ENCODE data around the gene ITGA11.
A peak's percentile ranks its signal among the peaks of the same experiment; 100 is the strongest.

ITGA11 gene

GRCh38 chr15:68303560-68304436 is 128.2 kb downstream of the ITGA11 start:
- peak; percentile 49 for DNase-seq

DNA sequence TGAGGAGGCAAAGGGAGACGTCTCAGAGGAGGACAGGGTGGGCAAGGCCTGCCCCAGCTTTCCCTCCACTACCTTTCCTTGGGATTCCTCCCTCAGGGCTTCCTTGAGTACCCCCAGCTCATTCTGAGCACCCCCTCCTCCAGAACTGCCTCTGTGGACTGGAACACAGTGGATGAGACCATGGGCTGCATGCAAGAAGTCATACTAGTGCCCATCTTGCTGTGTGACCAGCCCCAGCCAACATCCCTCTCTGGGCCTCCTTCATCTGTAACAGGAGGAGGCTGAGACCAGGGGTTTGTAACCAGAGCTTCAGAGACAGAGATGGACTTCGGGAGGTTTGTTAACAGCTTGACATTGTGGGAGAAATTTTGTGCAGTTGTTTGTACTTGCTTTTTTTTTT is 128.8 kb downstream of the ITGA11 start:
- DNase-seq = no peak

- no peak for DNase-seq
Observed at GRCh38 chr15:68302729-68303128, 129.2 kb downstream of the ITGA11 start.

GRCh38 chr15:68301301-68301700 is 130.7 kb downstream of the ITGA11 start:
- no peak for DNase-seq

DNA sequence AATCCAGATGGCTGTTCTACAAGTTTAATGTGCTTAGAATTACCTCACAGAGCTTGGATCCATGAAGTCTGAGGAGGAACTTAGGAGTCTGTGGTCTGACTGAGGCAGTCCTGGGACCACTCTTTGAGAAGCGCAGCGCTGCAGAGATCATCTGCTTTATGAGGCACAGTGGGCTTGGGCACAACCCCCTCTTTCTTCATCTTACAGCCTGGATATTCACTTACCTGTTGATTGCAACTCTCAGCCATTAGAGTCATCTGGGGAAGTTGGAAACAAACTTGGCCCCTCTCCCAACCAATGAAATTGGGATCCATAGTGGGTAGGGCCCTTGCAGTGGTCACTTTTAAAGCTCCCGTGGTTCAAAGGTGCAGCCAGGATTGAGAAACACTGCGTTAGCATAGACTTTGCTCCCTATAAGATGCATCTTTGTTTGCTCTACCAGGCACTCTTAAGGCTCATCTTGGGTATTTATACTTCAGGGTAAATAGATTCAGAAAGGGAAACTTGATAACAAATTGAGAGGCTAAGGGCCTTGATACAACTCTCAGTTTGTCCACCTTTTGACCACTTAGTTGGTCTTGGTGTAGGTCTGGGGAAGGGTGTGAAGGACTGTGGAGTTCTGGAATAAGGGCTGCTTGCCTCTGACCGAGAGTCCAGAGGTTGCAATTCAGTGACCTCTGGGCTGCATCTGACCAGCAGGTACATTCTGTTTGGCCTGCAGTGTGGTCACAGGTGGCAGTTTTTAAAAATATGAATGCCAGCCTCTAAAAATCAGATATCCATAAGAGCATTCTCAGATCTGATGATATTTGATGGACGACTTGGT is 131.6 kb downstream of the ITGA11 start:
- DNase-seq = no peak

- no peak for DNase-seq
Observed at GRCh38 chr15:68299436-68299835, 132.5 kb downstream of the ITGA11 start.

DNA sequence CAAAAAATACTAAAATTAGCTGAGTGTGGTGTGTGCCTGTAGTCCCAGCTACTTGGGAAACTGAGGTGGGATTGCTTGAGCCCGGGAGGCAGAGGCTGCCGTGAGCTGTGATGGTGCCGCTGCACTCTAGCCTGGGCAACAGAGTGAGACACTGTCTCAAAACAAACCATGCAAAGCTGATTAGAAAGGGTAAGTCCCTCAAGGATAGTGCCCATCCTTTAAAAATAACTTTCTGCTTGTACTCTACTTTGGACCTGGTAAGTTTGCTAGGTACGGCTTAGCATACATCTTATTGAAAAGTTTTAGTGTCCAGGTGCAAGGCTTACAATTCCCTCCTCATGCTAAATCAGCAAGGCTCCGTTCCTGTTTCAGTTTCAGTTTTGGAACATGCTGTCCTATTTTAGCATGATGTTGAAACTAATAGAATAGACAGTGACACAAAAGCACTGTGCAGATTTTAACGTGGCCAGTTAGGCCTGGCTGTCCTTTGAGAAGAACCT is 133.0 kb downstream of the ITGA11 start:
- DNase-seq = no peak

DNA sequence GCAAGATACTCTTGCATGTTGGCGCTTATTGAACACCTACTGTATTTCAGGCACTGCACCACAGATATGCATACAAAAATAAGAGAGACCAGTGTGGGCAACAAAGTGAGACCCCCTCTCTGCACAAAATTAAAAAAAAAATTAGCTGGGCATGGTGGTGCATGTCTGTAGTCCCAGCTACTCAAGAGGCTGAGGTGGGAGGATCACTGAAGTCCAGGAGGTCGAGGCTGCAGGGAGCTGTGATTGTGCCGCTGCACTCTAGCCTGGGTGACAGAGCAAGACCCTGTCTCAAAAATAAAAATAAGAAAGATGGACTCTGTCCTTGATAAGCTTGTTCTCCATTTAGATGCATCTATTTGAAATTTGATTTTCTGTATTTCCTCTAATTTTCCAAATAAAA is 133.6 kb downstream of the ITGA11 start:
- DNase-seq = no peak

DNA sequence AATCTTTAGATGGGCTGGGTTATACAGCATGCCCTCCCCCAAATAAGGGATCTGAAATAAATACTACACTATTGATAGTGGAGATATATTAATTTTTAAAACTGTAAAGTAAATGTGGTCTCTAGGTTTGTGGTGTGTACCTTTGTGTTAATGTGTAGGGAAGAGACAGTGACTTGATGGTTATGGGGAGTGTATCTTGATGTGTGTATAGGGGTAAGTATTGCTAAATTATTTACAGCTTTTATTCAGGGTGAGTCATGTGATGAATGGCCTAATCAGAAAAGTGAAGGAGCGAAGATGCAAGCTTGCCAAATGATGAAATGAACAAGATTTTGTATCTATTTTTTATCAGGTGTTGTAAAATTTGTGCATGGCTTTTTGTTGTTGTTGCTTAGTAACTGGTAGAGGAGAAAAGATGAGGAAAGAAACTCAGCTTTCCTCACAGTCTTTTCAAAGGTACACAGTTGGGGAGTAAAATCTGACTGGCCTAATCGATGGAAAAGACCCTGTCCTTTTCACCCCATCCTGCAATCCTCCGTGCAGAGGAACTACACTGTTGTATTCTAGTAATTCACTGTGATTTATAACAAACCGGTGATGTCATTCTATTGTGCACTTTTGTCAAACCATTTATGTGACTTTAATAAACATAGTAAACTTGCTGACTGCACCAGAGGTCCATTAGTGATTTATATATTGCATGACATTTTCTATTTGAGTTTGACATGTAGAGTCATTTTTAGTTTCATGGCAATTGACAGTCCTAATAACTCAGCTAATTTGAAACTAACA is 136.8 kb downstream of the ITGA11 start:
- DNase-seq = no peak

GRCh38 chr15:68292967-68293366 is 139.0 kb downstream of the ITGA11 start:
- no peak for DNase-seq

- no peak for DNase-seq
Observed at GRCh38 chr15:68292157-68292781, 139.7 kb downstream of the ITGA11 start.

GRCh38 chr15:68290715-68291114 is 141.2 kb downstream of the ITGA11 start:
- DNase-seq = no peak

DNA sequence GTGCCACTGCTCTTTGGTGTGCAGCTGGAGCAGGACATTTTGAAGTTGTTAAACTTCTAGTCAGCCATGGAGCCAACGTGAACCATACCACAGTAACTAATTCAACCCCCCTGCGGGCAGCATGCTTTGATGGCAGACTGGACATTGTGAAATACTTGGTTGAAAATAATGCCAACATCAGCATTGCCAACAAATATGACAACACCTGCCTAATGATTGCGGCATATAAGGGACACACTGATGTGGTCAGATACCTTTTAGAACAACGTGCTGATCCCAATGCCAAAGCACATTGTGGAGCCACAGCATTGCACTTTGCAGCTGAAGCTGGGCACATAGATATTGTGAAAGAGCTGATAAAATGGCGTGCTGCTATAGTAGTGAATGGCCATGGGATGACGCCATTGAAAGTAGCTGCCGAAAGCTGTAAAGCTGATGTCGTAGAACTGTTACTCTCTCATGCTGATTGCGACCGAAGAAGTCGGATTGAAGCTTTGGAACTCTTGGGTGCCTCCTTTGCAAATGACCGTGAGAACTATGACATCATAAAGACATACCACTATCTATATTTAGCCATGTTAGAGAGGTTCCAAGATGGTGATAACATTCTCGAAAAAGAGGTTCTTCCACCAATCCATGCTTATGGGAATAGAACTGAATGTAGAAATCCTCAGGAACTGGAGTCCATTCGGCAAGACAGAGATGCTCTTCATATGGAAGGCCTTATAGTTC is 142.2 kb downstream of the ITGA11 start:
- no peak for DNase-seq

- DNase-seq = no peak
Observed at GRCh38 chr15:68289057-68289456, 142.9 kb downstream of the ITGA11 start.

DNA sequence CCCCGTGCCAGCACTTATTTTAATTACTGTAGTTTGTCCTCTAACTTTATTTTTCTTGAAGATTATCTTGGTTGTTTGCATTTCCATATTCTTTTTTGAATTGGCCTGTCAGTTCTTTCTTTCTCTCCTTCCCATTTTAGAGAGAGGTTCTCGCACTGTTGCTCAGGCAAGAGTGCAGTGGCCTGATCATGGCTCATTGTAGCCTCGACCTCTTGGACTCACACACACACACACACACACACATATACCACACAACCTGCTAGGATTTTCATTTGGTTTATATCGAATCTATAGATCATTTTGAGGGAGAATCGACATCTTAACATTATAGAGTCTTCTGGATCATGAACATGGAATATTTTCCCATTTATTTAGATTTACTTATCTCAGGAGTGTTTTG is 145.7 kb downstream of the ITGA11 start:
- DNase-seq = no peak

GRCh38 chr15:68285259-68285980 is 146.5 kb downstream of the ITGA11 start:
- no peak for DNase-seq

GRCh38 chr15:68284616-68285258 is 147.2 kb downstream of the ITGA11 start:
- no peak for DNase-seq

- no peak for DNase-seq
Observed at GRCh38 chr15:68283401-68283800, 148.6 kb downstream of the ITGA11 start.

- no peak for DNase-seq
Observed at GRCh38 chr15:68281008-68281407, 151.0 kb downstream of the ITGA11 start.
